H9 (cell line): ENCODE results near the gene MARVELD1. TPM values are rescaled to one million over a fixed set of nuclear protein-coding genes. Genes with fewer than 3 reads are reported as not detected.
A peak's percentile ranks its signal among the peaks of the same experiment; 100 is the strongest.

Experiments used
- DNase-seq: peaks from one replicate; pipeline ENCODE4 v3.0.0-alpha.2; 2017
- H2AFZ ChIP-seq: one replicate; pipeline ENCODE4 v1.6.1; 2013; ENCODE audit warnings: mild to moderate bottlenecking, low read length, control low read depth, moderate library complexity
- H2AK5ac ChIP-seq: 2 replicates; pipeline ENCODE4 v1.6.1; 2013; ENCODE audit warnings: low read length, control low read depth, mixed read lengths; ENCODE audit not compliant: insufficient read length
- H2BK120ac ChIP-seq: one replicate; pipeline ENCODE4 v1.6.1; 2013; ENCODE audit warnings: low read depth, mild to moderate bottlenecking, low read length, control low read depth, inconsistent platforms; ENCODE audit not compliant: poor library complexity, severe bottlenecking
- H2BK12ac ChIP-seq: 2 replicates; pipeline ENCODE4 v1.6.1; 2013; ENCODE audit warnings: low read length, control low read depth, mixed read lengths, low read depth; ENCODE audit not compliant: insufficient read length
- H2BK15ac ChIP-seq: 2 replicates; pipeline ENCODE4 v1.6.1; 2013; ENCODE audit warnings: low read depth, low read length, control low read depth
- H2BK20ac ChIP-seq: one replicate; pipeline ENCODE4 v1.6.1; 2013; ENCODE audit warnings: low read depth, mild to moderate bottlenecking, low read length, control low read depth, inconsistent platforms; ENCODE audit not compliant: poor library complexity, severe bottlenecking
- H2BK5ac ChIP-seq: 2 replicates; pipeline ENCODE4 v1.6.1; 2013; ENCODE audit warnings: low read length, control low read depth, mixed read lengths; ENCODE audit not compliant: insufficient read length
- H3K14ac ChIP-seq: 2 replicates; pipeline ENCODE4 v1.6.1; 2013; ENCODE audit warnings: low read length, control low read depth; ENCODE audit not compliant: insufficient read depth
- H3K18ac ChIP-seq: 2 replicates; pipeline ENCODE4 v1.6.1; 2013; ENCODE audit warnings: low read depth, mild to moderate bottlenecking, mixed read lengths, low read length, control low read depth; ENCODE audit not compliant: insufficient read length
- H3K23ac ChIP-seq: 2 replicates; pipeline ENCODE4 v1.6.1; 2013; ENCODE audit warnings: low read length, control low read depth, mixed read lengths, low read depth; ENCODE audit not compliant: insufficient read length
- H3K23me2 ChIP-seq: 2 replicates; pipeline ENCODE4 v1.6.1; 2013; ENCODE audit warnings: low read depth, mild to moderate bottlenecking, mixed read lengths, low read length, control low read depth; ENCODE audit not compliant: insufficient read length, poor library complexity, severe bottlenecking
- H3K27ac ChIP-seq: 2 replicates; pipeline ENCODE4 v1.5.1; 2013; ENCODE audit warnings: low read length, control low read depth, mixed read lengths, low read depth; ENCODE audit not compliant: insufficient read length
- H3K27me3 ChIP-seq: 2 replicates; pipeline ENCODE4 v1.6.1; 2013; ENCODE audit warnings: low read length, control low read depth, inconsistent platforms; ENCODE audit not compliant: insufficient read depth
- H3K4ac ChIP-seq: 2 replicates; pipeline ENCODE4 v1.6.1; 2013; ENCODE audit warnings: low read depth, mild to moderate bottlenecking, control low read depth, inconsistent platforms, low read length, moderate library complexity
- H3K4me1 ChIP-seq: 2 replicates; pipeline ENCODE4 v1.6.1; 2013; ENCODE audit warnings: low read length, control low read depth, inconsistent platforms; ENCODE audit not compliant: insufficient read depth
- H3K4me2 ChIP-seq: 2 replicates; pipeline ENCODE4 v1.6.1; 2013; ENCODE audit warnings: low read length, control low read depth, mixed read lengths; ENCODE audit not compliant: insufficient read length, insufficient read depth
- H3K56ac ChIP-seq: 2 replicates; pipeline ENCODE4 v1.6.1; 2013; ENCODE audit warnings: low read depth, mild to moderate bottlenecking, mixed read lengths, low read length, control low read depth; ENCODE audit not compliant: insufficient read length
- H3K79me1 ChIP-seq: 2 replicates; pipeline ENCODE4 v1.6.1; 2013; ENCODE audit warnings: low read depth, mild to moderate bottlenecking, moderate library complexity, low read length, control low read depth, inconsistent platforms; ENCODE audit not compliant: insufficient read depth, poor library complexity, severe bottlenecking
- H3K79me2 ChIP-seq: 2 replicates; pipeline ENCODE4 v1.6.1; 2013; ENCODE audit warnings: low read length, control low read depth, inconsistent platforms; ENCODE audit not compliant: insufficient read depth
- H3K9ac ChIP-seq: 2 replicates; pipeline ENCODE4 v1.6.1; 2013; ENCODE audit warnings: low read length, control low read depth, mixed read lengths; ENCODE audit not compliant: insufficient read length; ENCODE audit errors: extremely low read depth
- H3K9me3 ChIP-seq: one replicate; pipeline ENCODE4 v1.6.1; 2013; ENCODE audit warnings: low read depth, low read length, inconsistent platforms; ENCODE audit not compliant: control insufficient read depth
- H3T11ph ChIP-seq: one replicate; pipeline ENCODE4 v1.6.1; 2013; ENCODE audit warnings: mild to moderate bottlenecking, low read length, control low read depth, inconsistent platforms
- H4K20me1 ChIP-seq: one replicate; pipeline ENCODE4 v1.6.1; 2013; ENCODE audit not compliant: control insufficient read depth, insufficient read length, insufficient read depth
- H4K5ac ChIP-seq: 2 replicates; pipeline ENCODE4 v1.6.1; 2013; ENCODE audit warnings: low read depth, mild to moderate bottlenecking, mixed read lengths, low read length, control low read depth; ENCODE audit not compliant: insufficient read length
- H4K8ac ChIP-seq: replicated peaks from 2 replicates; pipeline ENCODE4 v1.6.1; 2013; ENCODE audit warnings: low read length, control low read depth, mixed read lengths, low read depth; ENCODE audit not compliant: insufficient read length
- H4K91ac ChIP-seq: 2 replicates; pipeline ENCODE4 v1.6.1; 2013; ENCODE audit warnings: low read depth, mild to moderate bottlenecking, moderate library complexity, mixed read lengths, low read length, control low read depth; ENCODE audit not compliant: insufficient read length
- H3K27ac Mint-ChIP-seq, 3 experiments: 2 replicates in 2 of 3; 3 replicates in 1 of 3; pipeline ENCODE4 v1.8.0; 2020 to 2021; ENCODE audit warnings: mixed read lengths in 3 of 3, mild to moderate bottlenecking in 1 of 3, moderate library complexity in 1 of 3
- H3K27me3 Mint-ChIP-seq: 2 replicates; pipeline ENCODE4 v1.8.0; 2021; ENCODE audit warnings: low read depth, mild to moderate bottlenecking, moderate library complexity, mixed read lengths
- H3K36me3 Mint-ChIP-seq, 3 experiments: 2 replicates in 2 of 3; 3 replicates in 1 of 3; pipeline ENCODE4 v1.8.0; 2020 to 2021; ENCODE audit warnings: low read depth in 3 of 3, mixed read lengths in 3 of 3; ENCODE audit not compliant: insufficient read depth in 1 of 3
- H3K4me1 Mint-ChIP-seq, 2 experiments: 2 replicates each; pipeline ENCODE4 v1.8.0; 2020; ENCODE audit warnings: mixed read lengths in 2 of 2
- H3K4me3 Mint-ChIP-seq, 2 experiments: 2 replicates in 1 of 2; 3 replicates in 1 of 2; pipeline ENCODE4 v1.8.0; 2020 to 2021; ENCODE audit warnings: mild to moderate bottlenecking in 2 of 2, mixed read lengths in 2 of 2, moderate library complexity in 1 of 2
- H3K9me3 Mint-ChIP-seq, 2 experiments: 2 replicates in 1 of 2; 3 replicates in 1 of 2; pipeline ENCODE4 v1.8.0; 2020; ENCODE audit warnings: mild to moderate bottlenecking in 2 of 2, mixed read lengths in 2 of 2, moderate library complexity in 1 of 2
- CTCF ChIP-seq: fragments of 200-600 bp; sonication (generic); conservative IDR thresholded peaks from 3 replicates; pipeline ENCODE4 v1.8.0; 2021; ENCODE audit warnings: antibody characterized with exemption, mild to moderate bottlenecking
- WGBS: extraction: QIAGEN DNeasy Blood & Tissue Kit; methylation state at CpG from one replicate; pipeline ENCODE4 v1.1.7; 2013; ENCODE audit warnings: missing lambda C conversion rate, low lambda C conversion rate, mixed read lengths; ENCODE audit not compliant: insufficient read length; ENCODE audit errors: extremely low coverage; 5-methylcytosine and 5-hydroxymethylcytosine counted together
- total RNA-seq: library from RNA; stranded (reverse); gene quantifications from 2 replicates; pipeline ENCODE4 v1.2.1, GENCODE V29; 2021

The MARVELD1 gene
- total RNA-seq, 1 experiment from 2014 or later = 26.7 TPM

GRCh38 chr10:97685395-97685958 is 28.1 kb upstream of the MARVELD1 start:
- Histone ChIP-seq H2BK5ac (no peak overlapping the region), H3K18ac (no peak overlapping the region), H3K79me1 (no peaks in the 10 kb centered on the region), H3K27ac (no peak overlapping the region), H2AFZ (no peak overlapping the region), H2BK15ac (no peak overlapping the region), H3K4me1 (peaks cover 4% of the 10 kb centered on the region; the same call in 1 of the 2 replicates), H3K14ac (no peak overlapping the region), H3K56ac (no peak overlapping the region), H4K91ac (no peak overlapping the region), H3K4me2 (no peak overlapping the region), H3K23ac (no peak overlapping the region), H3K9me3 (no peaks in the 10 kb centered on the region), H4K8ac (no peak overlapping the region), H3K9ac (no peak overlapping the region), H3K4ac (no peak overlapping the region), H3K23me2 (peaks cover 10% of the 10 kb centered on the region), H2BK120ac (no peak overlapping the region), H2BK12ac (no peak overlapping the region), H3K79me2 (no peaks in the 10 kb centered on the region), H3T11ph (no peak overlapping the region), H4K5ac (no peak overlapping the region), H2BK20ac (no peak overlapping the region), H2AK5ac (no peak overlapping the region), H4K20me1 (no peaks in the 10 kb centered on the region), H3K27me3 (no peaks in the 10 kb centered on the region; the same call in 1 of the 2 replicates)
- Mint-ChIP-seq H3K9me3 (no peaks in the 10 kb centered on the region), H3K4me3 (peak overlapping the region; percentile 82 to 93), H3K4me1 (peaks cover 27% of the 10 kb centered on the region in 2 experiments), H3K27me3 (peaks cover 10% of the 10 kb centered on the region), H3K36me3 (no peaks in the 10 kb centered on the region; a peak in 2 of 7 replicates), H3K27ac (peak overlapping the region in 1 of 3 experiments; percentile 31; a peak in 1 of 7 replicates)
- peak; percentile 62 for TF ChIP-seq CTCF
- peak; percentile 68 for DNase-seq
- no CpG with 5 or more reads among the region's 2 CpGs for WGBS
